ENCODE data around the gene ACSS3.
"Not testable (repeated sequence)": the region's sequence is repeated elsewhere in the genome, so short reads cannot be mapped to it uniquely, and the experiment has no call there.

ACSS3 gene

GRCh38 chr12:81094718-81095360 is 17.0 kb downstream of the ACSS3 start:
- no peak for DNase-seq

GRCh38 chr12:81095501-81096232 is 17.8 kb downstream of the ACSS3 start:
- DNase-seq = no peak

- no peak for DNase-seq
Observed at GRCh38 chr12:81105687-81106086, 27.8 kb downstream of the ACSS3 start.

- DNase-seq = no peak
Observed at GRCh38 chr12:81114226-81114625, 36.3 kb downstream of the ACSS3 start.

GRCh38 chr12:81119069-81119468 is 41.2 kb downstream of the ACSS3 start:
- DNase-seq = not testable (repeated sequence)

- DNase-seq = no peak
Observed at GRCh38 chr12:81120961-81121360, 43.1 kb downstream of the ACSS3 start.

GRCh38 chr12:81123611-81124010 is 45.7 kb downstream of the ACSS3 start:
- DNase-seq = no peak

- DNase-seq = no peak
Observed at GRCh38 chr12:81125691-81126090, 47.8 kb downstream of the ACSS3 start.

- DNase-seq = no peak
Observed at GRCh38 chr12:81128930-81129554, 51.2 kb downstream of the ACSS3 start.

GRCh38 chr12:81136519-81136918 is 58.6 kb downstream of the ACSS3 start:
- DNase-seq = no peak

- no peak for DNase-seq
Observed at GRCh38 chr12:81137801-81138200, 59.9 kb downstream of the ACSS3 start.

- no peak for DNase-seq
Observed at GRCh38 chr12:81141217-81141616, 63.3 kb downstream of the ACSS3 start.

- DNase-seq = no peak
Observed at GRCh38 chr12:81143057-81143456, 65.2 kb downstream of the ACSS3 start.

- no peak for DNase-seq
Observed at GRCh38 chr12:81146228-81147225, 68.6 kb downstream of the ACSS3 start.

GRCh38 chr12:81147292-81147919 is 69.5 kb downstream of the ACSS3 start:
- DNase-seq = no peak

GRCh38 chr12:81150382-81150781 is 72.5 kb downstream of the ACSS3 start:
- DNase-seq = no peak

- DNase-seq = no peak
Observed at GRCh38 chr12:81159856-81160255, 82.0 kb downstream of the ACSS3 start.

- no peak for DNase-seq
Observed at GRCh38 chr12:81161680-81162079, 83.8 kb downstream of the ACSS3 start.

- DNase-seq = no peak
Observed at GRCh38 chr12:81162391-81163136, 84.7 kb downstream of the ACSS3 start.

- DNase-seq = no peak
Observed at GRCh38 chr12:81164827-81165226, 86.9 kb downstream of the ACSS3 start.

GRCh38 chr12:81166790-81167189 is 88.9 kb downstream of the ACSS3 start:
- no peak for DNase-seq

- DNase-seq = no peak
Observed at GRCh38 chr12:81167694-81168093, 89.8 kb downstream of the ACSS3 start.
